Mesenchymal stem cell (in vitro differentiated cells and primary cell): ENCODE data around the gene RUNX3.

Experiments used
- DNase-seq: peaks from one replicate; pipeline ENCODE4 v3.0.0-alpha.2; 2013
- H2AFZ ChIP-seq: one replicate; pipeline ENCODE4 v1.6.1; 2013; ENCODE audit warnings: low read depth, mild to moderate bottlenecking, control low read depth, inconsistent platforms, low read length, moderate library complexity
- H2AK5ac ChIP-seq: 2 replicates; pipeline ENCODE4 v1.6.1; 2013; ENCODE audit warnings: low read length, moderate library complexity, mild to moderate bottlenecking, inconsistent platforms; ENCODE audit not compliant: severe bottlenecking
- H2BK120ac ChIP-seq: one replicate; pipeline ENCODE4 v1.6.1; 2013; ENCODE audit warnings: low read depth, mild to moderate bottlenecking, inconsistent platforms, low read length, moderate library complexity
- H2BK12ac ChIP-seq, 2 experiments: one replicate each; pipeline ENCODE4 v1.6.1; 2013; ENCODE audit warnings: inconsistent platforms in 2 of 2, low read length in 2 of 2, mild to moderate bottlenecking in 2 of 2, moderate library complexity in 2 of 2, control low read depth in 1 of 2
- H2BK15ac ChIP-seq: one replicate; pipeline ENCODE4 v1.6.1; 2013; ENCODE audit warnings: mild to moderate bottlenecking, low read depth, inconsistent platforms; ENCODE audit not compliant: poor library complexity, severe bottlenecking
- H2BK5ac ChIP-seq: 2 replicates; pipeline ENCODE4 v1.6.1; 2013; ENCODE audit warnings: low read depth, mild to moderate bottlenecking, low read length, control low read depth, inconsistent platforms; ENCODE audit not compliant: poor library complexity, severe bottlenecking
- H3K14ac ChIP-seq, 2 experiments: one replicate each; pipeline ENCODE4 v1.6.1; 2013; ENCODE audit warnings: inconsistent platforms in 2 of 2, low read length in 2 of 2, control low read depth in 1 of 2, mild to moderate bottlenecking in 1 of 2, moderate library complexity in 1 of 2
- H3K18ac ChIP-seq, 2 experiments: one replicate each; pipeline ENCODE4 v1.6.1; 2013; ENCODE audit warnings: inconsistent platforms in 2 of 2, low read length in 2 of 2, control low read depth in 1 of 2, low read depth in 1 of 2, mild to moderate bottlenecking in 1 of 2
- H3K23ac ChIP-seq, 2 experiments: one replicate each; pipeline ENCODE4 v1.6.1; 2013; ENCODE audit warnings: inconsistent platforms in 2 of 2, low read length in 2 of 2, mild to moderate bottlenecking in 2 of 2, moderate library complexity in 2 of 2, control low read depth in 1 of 2
- H3K27ac ChIP-seq: 2 replicates; pipeline ENCODE4 v1.5.1; 2013; ENCODE audit warnings: mild to moderate bottlenecking, moderate library complexity, low read length, control low read depth, inconsistent platforms; ENCODE audit not compliant: poor library complexity, severe bottlenecking
- H3K27me3 ChIP-seq, 2 experiments: 2 replicates each; pipeline versions ENCODE4 v1.6.1 to v1.7.0; 2013; ENCODE audit warnings: low read length in 2 of 2, mild to moderate bottlenecking in 2 of 2, moderate library complexity in 2 of 2, control low read depth in 1 of 2, inconsistent platforms in 1 of 2; ENCODE audit not compliant: control insufficient read depth in 1 of 2, insufficient read depth in 1 of 2
- H3K36me3 ChIP-seq, 2 experiments: 2 replicates each; pipeline versions ENCODE4 v1.6.1 to v1.7.0; 2013; ENCODE audit warnings: low read length in 2 of 2, control low read depth in 1 of 2, inconsistent platforms in 1 of 2, low read depth in 1 of 2, mild to moderate bottlenecking in 1 of 2; ENCODE audit not compliant: insufficient read depth in 2 of 2, control insufficient read depth in 1 of 2
- H3K4ac ChIP-seq, 2 experiments: one replicate each; pipeline ENCODE4 v1.6.1; 2013; ENCODE audit warnings: inconsistent platforms in 2 of 2, low read length in 2 of 2, mild to moderate bottlenecking in 2 of 2, moderate library complexity in 2 of 2, control low read depth in 1 of 2, low read depth in 1 of 2
- H3K4me1 ChIP-seq: 2 replicates; pipeline ENCODE4 v1.6.1; 2013; ENCODE audit warnings: low read depth, low read length, control low read depth; ENCODE audit not compliant: control insufficient read depth, insufficient read depth
- H3K4me2 ChIP-seq: 2 replicates; pipeline ENCODE4 v1.6.1; 2013; ENCODE audit warnings: low read length, mild to moderate bottlenecking, inconsistent platforms; ENCODE audit not compliant: poor library complexity, severe bottlenecking
- H3K4me3 ChIP-seq, 2 experiments: 2 replicates each; pipeline versions ENCODE4 v1.5.1 to v1.7.0; 2013; ENCODE audit warnings: low read length in 2 of 2, mild to moderate bottlenecking in 2 of 2, control low read depth in 1 of 2, low read depth in 1 of 2; ENCODE audit not compliant: insufficient read depth in 1 of 2
- H3K79me1 ChIP-seq: replicated peaks from 2 replicates; pipeline ENCODE4 v1.6.1; 2013; ENCODE audit warnings: mild to moderate bottlenecking, control low read depth, low read length, inconsistent platforms; ENCODE audit not compliant: poor library complexity, severe bottlenecking
- H3K9ac ChIP-seq: 2 replicates; pipeline ENCODE4 v1.7.0; 2013; ENCODE audit warnings: mild to moderate bottlenecking, low read length, moderate library complexity
- H3K9me3 ChIP-seq: 2 replicates; pipeline ENCODE4 v1.7.0; 2013; ENCODE audit warnings: mild to moderate bottlenecking, low read length; ENCODE audit not compliant: control insufficient read depth
- H4K8ac ChIP-seq: one replicate; pipeline ENCODE4 v1.6.1; 2013; ENCODE audit warnings: inconsistent platforms, mild to moderate bottlenecking, low read length, moderate library complexity
- H4K91ac ChIP-seq: one replicate; pipeline ENCODE4 v1.6.1; 2013; ENCODE audit warnings: mild to moderate bottlenecking, low read length, inconsistent platforms
- WGBS: methylation state at CpG from one replicate; pipeline ENCODE4 v1.1.7; 2013; ENCODE audit warnings: mixed read lengths; 5-methylcytosine and 5-hydroxymethylcytosine counted together

RUNX3 gene

GRCh38 chr1:24905979-24906720 is 23.9 kb downstream of the RUNX3 start:
- no peak overlapping the region for H4K8ac ChIP-seq
- WGBS = 87% methylated on average over 17 of the region's 17 CpGs
- no peak overlapping the region for H2BK120ac ChIP-seq

DNA sequence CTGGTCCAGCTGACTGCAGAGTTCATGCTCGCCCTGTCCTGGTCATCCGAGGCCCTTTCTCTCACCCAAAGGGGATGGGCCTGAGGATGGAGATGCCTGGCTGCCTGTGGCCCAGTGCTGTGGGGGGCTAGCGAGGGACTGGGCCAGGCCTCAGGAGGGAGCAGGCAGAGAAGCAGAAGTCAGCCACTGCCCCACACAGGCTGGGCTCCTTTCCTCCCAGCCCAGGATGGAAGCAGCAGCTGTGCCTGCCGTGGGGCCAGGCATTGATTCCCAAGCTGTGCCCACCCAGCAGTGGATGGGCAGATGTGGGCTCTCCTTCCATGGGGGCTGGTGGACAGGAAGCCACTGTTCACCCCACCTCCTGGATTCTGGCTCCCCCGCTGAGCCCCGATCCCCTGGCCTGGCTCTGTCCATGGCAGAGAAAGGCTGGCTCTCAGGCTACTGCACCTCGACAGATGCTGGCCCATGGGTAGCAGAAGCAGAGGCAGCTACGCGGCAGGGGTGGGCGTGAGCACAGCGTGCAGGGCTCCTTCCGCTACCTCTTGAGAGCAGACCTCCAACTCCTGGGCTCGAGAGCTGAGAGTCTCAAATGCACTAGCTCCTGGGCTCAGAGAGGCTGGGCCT is 24.6 kb downstream of the RUNX3 start:
- Histone ChIP-seq H2BK12ac (no peak overlapping the region), H2AK5ac (no peak overlapping the region), H2BK15ac (no peak overlapping the region), H3K14ac (peak overlapping the region in 1 of 2 experiments; percentile 61), H3K36me3 (no peaks in the 10 kb centered on the region), H3K23ac (no peak overlapping the region), H3K18ac (no peak overlapping the region), H3K4ac (no peak overlapping the region), H3K27me3 (peaks cover 41 to 48% of the 10 kb centered on the region in 2 experiments), H3K9ac (no peak overlapping the region), H3K4me3 (no peak overlapping the region), H3K79me1 (no peaks in the 10 kb centered on the region), H3K9me3 (no peaks in the 10 kb centered on the region), H2AFZ (no peak overlapping the region), H3K4me2 (no peak overlapping the region), H4K91ac (no peak overlapping the region), H3K4me1 (no peaks in the 10 kb centered on the region), H4K8ac (no peak overlapping the region), H3K27ac (no peak overlapping the region), H2BK120ac (no peak overlapping the region), H2BK5ac (no peak overlapping the region)
- DNase-seq = no peak
- WGBS = 93% methylated on average over 13 of the region's 13 CpGs

More at GRCh38 chr1:24905979-24906720, 23.9 kb downstream of the RUNX3 start:
- no peaks in the 10 kb centered on the region for H3K4me1 ChIP-seq
- no peak overlapping the region for H3K27ac ChIP-seq
- no peak overlapping the region for H4K91ac ChIP-seq
- no peak overlapping the region for H2AFZ ChIP-seq
- H3K79me1 ChIP-seq = no peaks in the 10 kb centered on the region
- H3K9ac ChIP-seq = no peak overlapping the region
- no peaks in the 10 kb centered on the region for H3K36me3 ChIP-seq
- H3K27me3 ChIP-seq = peaks cover 39 to 42% of the 10 kb centered on the region in 2 experiments
- H3K4me3 ChIP-seq = no peak overlapping the region
- H2BK12ac ChIP-seq = no peak overlapping the region
- H3K9me3 ChIP-seq = no peaks in the 10 kb centered on the region
- DNase-seq = no peak
- H3K18ac ChIP-seq = no peak overlapping the region
- no peak overlapping the region for H3K4ac ChIP-seq
- no peak overlapping the region for H3K4me2 ChIP-seq
- no peak overlapping the region for H2AK5ac ChIP-seq
- no peak overlapping the region for H2BK5ac ChIP-seq
- no peak overlapping the region for H2BK15ac ChIP-seq
- H3K23ac ChIP-seq = no peak overlapping the region
- H3K14ac ChIP-seq = no peak overlapping the region

- no peak overlapping the region for H2BK15ac ChIP-seq
- no peak for DNase-seq
- no peak overlapping the region for H3K9ac ChIP-seq
- H4K8ac ChIP-seq = no peak overlapping the region
- H3K14ac ChIP-seq = no peak overlapping the region
- H2BK5ac ChIP-seq = no peak overlapping the region
- H3K18ac ChIP-seq = no peak overlapping the region
- H2AK5ac ChIP-seq = no peak overlapping the region
- peaks cover 47 to 53% of the 10 kb centered on the region in 2 experiments for H3K27me3 ChIP-seq
- H3K4ac ChIP-seq = no peak overlapping the region
- H3K4me3 ChIP-seq = no peak overlapping the region
- WGBS = 81% methylated on average over 10 of the region's 11 CpGs
- no peaks in the 10 kb centered on the region for H3K9me3 ChIP-seq
- H3K4me2 ChIP-seq = no peak overlapping the region
- no peak overlapping the region for H4K91ac ChIP-seq
- H2BK12ac ChIP-seq = no peak overlapping the region
- no peaks in the 10 kb centered on the region for H3K79me1 ChIP-seq
- H2BK120ac ChIP-seq = no peak overlapping the region
- H3K36me3 ChIP-seq = no peaks in the 10 kb centered on the region
- no peak overlapping the region for H3K27ac ChIP-seq
- H3K23ac ChIP-seq = no peak overlapping the region
- no peak overlapping the region for H2AFZ ChIP-seq
- H3K4me1 ChIP-seq = no peaks in the 10 kb centered on the region
Measured at GRCh38 chr1:24904731-24905354, 25.2 kb downstream of the RUNX3 start.
